ENCODE data around the gene GALNT18.

The GALNT18 gene

GRCh38 chr11:11584937-11585336 lies 36.9 kb downstream of the GALNT18 start:
- peaks cover 7% of the 10 kb centered on the region for H3K27me3 Mint-ChIP-seq
- H3K4me1 Mint-ChIP-seq (ENCODE audit: low read depth) = no peaks in the 10 kb centered on the region
- H3K27ac Mint-ChIP-seq = no peak overlapping the region
- no peaks in the 10 kb centered on the region for H3K9me3 Mint-ChIP-seq (ENCODE audit: low read depth)
- H3K36me3 Mint-ChIP-seq = no peaks in the 10 kb centered on the region
- H3K4me3 Mint-ChIP-seq = no peak overlapping the region

- no peaks in the 10 kb centered on the region for H3K4me1 Mint-ChIP-seq (ENCODE audit: low read depth)
- H3K27me3 Mint-ChIP-seq = peaks cover 7% of the 10 kb centered on the region
- H3K36me3 Mint-ChIP-seq = no peaks in the 10 kb centered on the region
- H3K4me3 Mint-ChIP-seq = no peak overlapping the region
- no peaks in the 10 kb centered on the region for H3K9me3 Mint-ChIP-seq (ENCODE audit: low read depth)
- no peak overlapping the region for H3K27ac Mint-ChIP-seq
These were observed 37.3 kb downstream of the GALNT18 start for GRCh38 chr11:11584530-11584810.

- Mint-ChIP-seq H3K27ac (no peak overlapping the region), H3K36me3 (no peaks in the 10 kb centered on the region), H3K4me3 (no peak overlapping the region), H3K9me3 (ENCODE audit: low read depth) (no peaks in the 10 kb centered on the region), H3K4me1 (ENCODE audit: low read depth) (no peaks in the 10 kb centered on the region), H3K27me3 (peaks cover 7% of the 10 kb centered on the region)
These were observed 37.8 kb downstream of the GALNT18 start for GRCh38 chr11:11583801-11584529.

- Mint-ChIP-seq H3K4me1 (ENCODE audit: low read depth) (no peaks in the 10 kb centered on the region), H3K36me3 (no peaks in the 10 kb centered on the region), H3K27me3 (peaks cover 7% of the 10 kb centered on the region), H3K27ac (no peak overlapping the region), H3K9me3 (ENCODE audit: low read depth) (no peaks in the 10 kb centered on the region), H3K4me3 (no peak overlapping the region)
These were observed 39.6 kb downstream of the GALNT18 start for GRCh38 chr11:11582011-11582701.

- Mint-ChIP-seq H3K27ac (no peak overlapping the region), H3K27me3 (peaks cover 6% of the 10 kb centered on the region), H3K9me3 (ENCODE audit: low read depth) (no peaks in the 10 kb centered on the region)
These were observed 40.3 kb downstream of the GALNT18 start for GRCh38 chr11:11581481-11581880.

GRCh38 chr11:11580841-11581411 lies 40.9 kb downstream of the GALNT18 start:
- Mint-ChIP-seq H3K27me3 (peaks cover 6% of the 10 kb centered on the region), H3K27ac (no peak overlapping the region), H3K9me3 (ENCODE audit: low read depth) (no peaks in the 10 kb centered on the region), H3K4me3 (no peak overlapping the region), H3K4me1 (ENCODE audit: low read depth) (no peaks in the 10 kb centered on the region), H3K36me3 (no peaks in the 10 kb centered on the region)

More at GRCh38 chr11:11581481-11581880, 40.3 kb downstream of the GALNT18 start:
- Mint-ChIP-seq H3K4me3 (no peak overlapping the region), H3K36me3 (no peaks in the 10 kb centered on the region), H3K4me1 (ENCODE audit: low read depth) (no peaks in the 10 kb centered on the region)

- Mint-ChIP-seq H3K9me3 (ENCODE audit: low read depth) (no peaks in the 10 kb centered on the region), H3K4me1 (ENCODE audit: low read depth) (no peaks in the 10 kb centered on the region), H3K27ac (no peak overlapping the region), H3K36me3 (no peaks in the 10 kb centered on the region), H3K27me3 (peaks cover 6% of the 10 kb centered on the region), H3K4me3 (no peak overlapping the region)
These were observed 41.8 kb downstream of the GALNT18 start for GRCh38 chr11:11580012-11580411.

GRCh38 chr11:11579012-11579988 lies 42.5 kb downstream of the GALNT18 start:
- Mint-ChIP-seq H3K36me3 (no peaks in the 10 kb centered on the region), H3K9me3 (ENCODE audit: low read depth) (no peaks in the 10 kb centered on the region), H3K27me3 (peaks cover 4% of the 10 kb centered on the region), H3K4me1 (ENCODE audit: low read depth) (no peaks in the 10 kb centered on the region), H3K27ac (no peak overlapping the region), H3K4me3 (no peak overlapping the region)

GRCh38 chr11:11577932-11578911 lies 43.6 kb downstream of the GALNT18 start:
- no peak overlapping the region for H3K4me3 Mint-ChIP-seq
- no peaks in the 10 kb centered on the region for H3K9me3 Mint-ChIP-seq (ENCODE audit: low read depth)
- no peak overlapping the region for H3K27ac Mint-ChIP-seq
- H3K4me1 Mint-ChIP-seq (ENCODE audit: low read depth) = no peaks in the 10 kb centered on the region
- no peaks in the 10 kb centered on the region for H3K36me3 Mint-ChIP-seq
- H3K27me3 Mint-ChIP-seq = peaks cover 2% of the 10 kb centered on the region

GRCh38 chr11:11577251-11577855 lies 44.5 kb downstream of the GALNT18 start:
- Mint-ChIP-seq H3K27me3 (peaks cover 2% of the 10 kb centered on the region), H3K4me3 (no peak overlapping the region), H3K36me3 (no peaks in the 10 kb centered on the region), H3K9me3 (ENCODE audit: low read depth) (no peaks in the 10 kb centered on the region), H3K4me1 (ENCODE audit: low read depth) (no peaks in the 10 kb centered on the region), H3K27ac (no peak overlapping the region)

GRCh38 chr11:11574373-11575287 lies 47.2 kb downstream of the GALNT18 start:
- H3K9me3 Mint-ChIP-seq (ENCODE audit: low read depth) = no peaks in the 10 kb centered on the region
- H3K27me3 Mint-ChIP-seq = peaks cover 3% of the 10 kb centered on the region
- no peak overlapping the region for H3K27ac Mint-ChIP-seq
- no peak overlapping the region for H3K4me3 Mint-ChIP-seq
- H3K36me3 Mint-ChIP-seq = no peaks in the 10 kb centered on the region
- no peaks in the 10 kb centered on the region for H3K4me1 Mint-ChIP-seq (ENCODE audit: low read depth)

- H3K9me3 Mint-ChIP-seq (ENCODE audit: low read depth) = no peaks in the 10 kb centered on the region
- H3K4me1 Mint-ChIP-seq (ENCODE audit: low read depth) = no peaks in the 10 kb centered on the region
- H3K27me3 Mint-ChIP-seq = peaks cover 3% of the 10 kb centered on the region
- H3K27ac Mint-ChIP-seq = no peak overlapping the region
- no peak overlapping the region for H3K4me3 Mint-ChIP-seq
- H3K36me3 Mint-ChIP-seq = no peaks in the 10 kb centered on the region
These were observed 49.4 kb downstream of the GALNT18 start for GRCh38 chr11:11572386-11572785.

- H3K9me3 Mint-ChIP-seq (ENCODE audit: low read depth) = no peaks in the 10 kb centered on the region
- H3K27me3 Mint-ChIP-seq = peaks cover 3% of the 10 kb centered on the region
- no peaks in the 10 kb centered on the region for H3K36me3 Mint-ChIP-seq
- H3K4me3 Mint-ChIP-seq = no peak overlapping the region
- no peak overlapping the region for H3K27ac Mint-ChIP-seq
- no peaks in the 10 kb centered on the region for H3K4me1 Mint-ChIP-seq (ENCODE audit: low read depth)
These were observed 49.9 kb downstream of the GALNT18 start for GRCh38 chr11:11571893-11572292.
